KMS-11 (cell line): ENCODE data around the gene SNUPN.

ENCODE experiments used
- H2AFZ ChIP-seq: fragments of 200-600 bp; sonication (generic); 2 replicates; pipeline ENCODE4 v1.6.1; 2016; ENCODE audit warnings: antibody characterized with exemption, mixed run types, low read depth
- H3K27ac ChIP-seq: fragments of 200-600 bp; sonication (generic); 2 replicates; pipeline ENCODE4 v1.6.1; 2016; ENCODE audit warnings: mild to moderate bottlenecking, mixed run types
- H3K27me3 ChIP-seq: fragments of 200-600 bp; sonication (generic); 2 replicates; pipeline ENCODE4 v1.6.1; 2017; ENCODE audit warnings: mild to moderate bottlenecking, low read depth, mixed run types, moderate library complexity; ENCODE audit not compliant: insufficient read depth
- H3K36me3 ChIP-seq: fragments of 200-600 bp; sonication (generic); 2 replicates; pipeline ENCODE4 v1.6.1; 2017; ENCODE audit warnings: mild to moderate bottlenecking, mixed run types; ENCODE audit not compliant: insufficient read depth
- H3K4me1 ChIP-seq: fragments of 200-600 bp; sonication (generic); 2 replicates; pipeline ENCODE4 v1.6.1; 2016; ENCODE audit warnings: mild to moderate bottlenecking, low read depth, mixed run types; ENCODE audit not compliant: poor library complexity, severe bottlenecking
- H3K4me2 ChIP-seq: fragments of 200-600 bp; sonication (generic); 2 replicates; pipeline ENCODE4 v1.7.0; 2016; ENCODE audit warnings: mild to moderate bottlenecking, mixed run types
- H3K4me3 ChIP-seq: fragments of 200-600 bp; sonication (generic); IDR thresholded peaks from 2 replicates; pipeline ENCODE4 v1.6.1; 2017; ENCODE audit warnings: low read depth, low read length, mixed read lengths; ENCODE audit not compliant: insufficient read depth
- H3K79me2 ChIP-seq: fragments of 200-600 bp; sonication (generic); 2 replicates; pipeline ENCODE4 v1.6.1; 2016; ENCODE audit warnings: low read depth, mixed run types; ENCODE audit not compliant: insufficient read depth
- H3K9ac ChIP-seq: fragments of 200-600 bp; sonication (generic); 2 replicates; pipeline ENCODE4 v1.6.1; 2016; ENCODE audit warnings: mild to moderate bottlenecking, mixed run types
- H4K20me1 ChIP-seq: fragments of 200-600 bp; sonication (generic); 2 replicates; pipeline ENCODE4 v1.6.1; 2016; ENCODE audit warnings: mild to moderate bottlenecking, mixed run types; ENCODE audit not compliant: insufficient read depth
- TF ChIP-seq, protein P1 (sequence below): fragments of 200-600 bp; sonication (generic); conservative IDR thresholded peaks from 2 replicates; pipeline ENCODE4 v1.6.1; 2017; ENCODE audit warnings: low read depth, mild to moderate bottlenecking, antibody characterized with exemption, low read length, moderate library complexity, mixed read lengths

The SNUPN gene

GRCh38 chr15:75655931-75656330, 30.4 kb upstream of the SNUPN start:
- Histone ChIP-seq H3K4me2 (no peak overlapping the region), H3K27me3 (no peaks in the 10 kb centered on the region), H3K27ac (no peak overlapping the region), H3K36me3 (no peaks in the 10 kb centered on the region), H3K79me2 (no peaks in the 10 kb centered on the region), H3K4me1 (no peaks in the 10 kb centered on the region), H3K4me3 (no peak overlapping the region), H2AFZ (no peak overlapping the region), H3K9ac (no peak overlapping the region), H4K20me1 (no peaks in the 10 kb centered on the region)
- TF ChIP-seq, protein P1, sequence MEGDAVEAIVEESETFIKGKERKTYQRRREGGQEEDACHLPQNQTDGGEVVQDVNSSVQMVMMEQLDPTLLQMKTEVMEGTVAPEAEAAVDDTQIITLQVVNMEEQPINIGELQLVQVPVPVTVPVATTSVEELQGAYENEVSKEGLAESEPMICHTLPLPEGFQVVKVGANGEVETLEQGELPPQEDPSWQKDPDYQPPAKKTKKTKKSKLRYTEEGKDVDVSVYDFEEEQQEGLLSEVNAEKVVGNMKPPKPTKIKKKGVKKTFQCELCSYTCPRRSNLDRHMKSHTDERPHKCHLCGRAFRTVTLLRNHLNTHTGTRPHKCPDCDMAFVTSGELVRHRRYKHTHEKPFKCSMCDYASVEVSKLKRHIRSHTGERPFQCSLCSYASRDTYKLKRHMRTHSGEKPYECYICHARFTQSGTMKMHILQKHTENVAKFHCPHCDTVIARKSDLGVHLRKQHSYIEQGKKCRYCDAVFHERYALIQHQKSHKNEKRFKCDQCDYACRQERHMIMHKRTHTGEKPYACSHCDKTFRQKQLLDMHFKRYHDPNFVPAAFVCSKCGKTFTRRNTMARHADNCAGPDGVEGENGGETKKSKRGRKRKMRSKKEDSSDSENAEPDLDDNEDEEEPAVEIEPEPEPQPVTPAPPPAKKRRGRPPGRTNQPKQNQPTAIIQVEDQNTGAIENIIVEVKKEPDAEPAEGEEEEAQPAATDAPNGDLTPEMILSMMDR, result no peak

GRCh38 chr15:75654201-75654907, 28.8 kb upstream of the SNUPN start:
- H3K9ac ChIP-seq, result no peak overlapping the region
- H3K4me2 ChIP-seq, result no peak overlapping the region
- no peaks in the 10 kb centered on the region for H3K4me1 ChIP-seq
- no peaks in the 10 kb centered on the region for H3K27me3 ChIP-seq
- H3K79me2 ChIP-seq, result no peaks in the 10 kb centered on the region
- no peak overlapping the region for H3K27ac ChIP-seq
- TF ChIP-seq, protein P1, result no peak
- no peaks in the 10 kb centered on the region for H4K20me1 ChIP-seq
- no peaks in the 10 kb centered on the region for H3K36me3 ChIP-seq
- H3K4me3 ChIP-seq, result no peak overlapping the region
- H2AFZ ChIP-seq, result no peak overlapping the region

GRCh38 chr15:75653347-75653913, 27.9 kb upstream of the SNUPN start:
- no peak overlapping the region for H3K27ac ChIP-seq
- H3K79me2 ChIP-seq, result no peaks in the 10 kb centered on the region
- no peaks in the 10 kb centered on the region for H3K27me3 ChIP-seq
- TF ChIP-seq, protein P1, result no peak
- H2AFZ ChIP-seq, result no peak overlapping the region
- no peaks in the 10 kb centered on the region for H4K20me1 ChIP-seq
- H3K4me2 ChIP-seq, result no peak overlapping the region
- no peaks in the 10 kb centered on the region for H3K4me1 ChIP-seq
- H3K4me3 ChIP-seq, result no peak overlapping the region
- H3K9ac ChIP-seq, result no peak overlapping the region
- H3K36me3 ChIP-seq, result no peaks in the 10 kb centered on the region

DNA sequence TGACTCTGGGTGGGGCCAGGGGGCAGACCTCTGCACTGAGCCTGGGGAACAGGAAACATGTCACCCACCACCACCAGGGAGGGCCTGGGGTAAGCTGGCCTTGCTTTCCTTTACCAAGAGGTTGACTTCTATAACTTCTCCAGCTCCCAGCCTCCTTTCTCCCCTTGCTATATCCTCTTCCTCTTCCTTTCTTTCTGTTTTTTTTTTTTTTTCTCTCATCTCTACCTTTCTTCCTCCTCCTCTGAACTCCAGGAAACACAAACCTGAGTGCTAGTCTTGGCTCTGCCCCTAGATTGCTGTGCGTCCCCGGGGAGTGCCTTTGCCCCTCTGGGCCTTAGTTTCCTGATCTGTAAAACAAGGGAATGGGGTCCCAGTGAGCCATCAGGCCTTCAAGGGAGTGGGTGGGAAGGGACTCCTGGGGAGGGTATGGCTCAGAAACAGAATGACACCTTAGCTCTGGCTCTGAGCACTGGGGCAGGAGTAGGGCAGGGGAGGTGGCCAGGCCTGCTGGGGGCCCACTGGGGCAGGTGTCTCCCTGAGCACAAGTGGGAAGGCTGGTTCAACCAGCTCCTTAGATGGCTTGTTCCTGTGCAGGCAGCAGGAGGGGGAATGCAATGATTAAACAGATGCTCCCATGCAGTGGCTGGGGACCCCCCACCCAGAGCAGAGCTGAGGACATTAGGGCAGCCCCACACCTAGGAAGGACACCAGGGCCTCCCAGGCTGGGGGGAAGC, 26.5 kb upstream of the SNUPN start:
- TF ChIP-seq, protein P1, result no peak
- H3K79me2 ChIP-seq, result no peaks in the 10 kb centered on the region
- no peak overlapping the region for H3K4me3 ChIP-seq
- H3K4me1 ChIP-seq, result no peaks in the 10 kb centered on the region
- no peaks in the 10 kb centered on the region for H3K36me3 ChIP-seq
- H3K9ac ChIP-seq, result no peak overlapping the region
- no peaks in the 10 kb centered on the region for H3K27me3 ChIP-seq
- no peak overlapping the region for H3K27ac ChIP-seq
- H2AFZ ChIP-seq, result no peak overlapping the region
- no peak overlapping the region for H3K4me2 ChIP-seq
- no peaks in the 10 kb centered on the region for H4K20me1 ChIP-seq
